Stimulated activated CD8-positive, alpha-beta memory T cell treated with anti-CD3 and anti-CD28 coated beads, Interleukin-15, amount 100 ng/mL, for 1 hour (primary cell): ENCODE measurements around the gene EIF3L.

Experiments used
- DNase-seq: peaks from one replicate; pipeline ENCODE4 v3.0.0-alpha.2; 2020; ENCODE audit warnings: low read depth

The EIF3L gene

DNA sequence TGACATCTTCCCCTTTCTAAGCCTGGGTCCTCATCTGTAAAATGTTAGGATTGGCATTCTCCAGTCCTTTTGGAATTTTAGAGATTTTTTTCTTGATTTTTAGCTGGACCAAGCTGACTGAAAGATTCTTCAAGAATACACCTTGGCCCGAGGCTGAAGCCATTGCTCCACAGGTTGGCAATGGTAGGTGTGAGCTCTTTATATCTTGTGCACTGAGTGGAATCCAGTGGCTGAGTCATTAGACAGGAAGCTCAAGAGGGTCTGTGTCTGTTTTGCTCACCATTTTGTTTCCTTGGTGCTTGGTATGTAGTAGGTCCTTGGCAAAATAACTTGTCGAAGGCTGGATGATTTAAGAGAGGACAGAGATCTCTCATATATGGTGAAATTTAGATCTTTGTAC lies 6.2 kb downstream of the EIF3L start:
- no peak for DNase-seq

DNA sequence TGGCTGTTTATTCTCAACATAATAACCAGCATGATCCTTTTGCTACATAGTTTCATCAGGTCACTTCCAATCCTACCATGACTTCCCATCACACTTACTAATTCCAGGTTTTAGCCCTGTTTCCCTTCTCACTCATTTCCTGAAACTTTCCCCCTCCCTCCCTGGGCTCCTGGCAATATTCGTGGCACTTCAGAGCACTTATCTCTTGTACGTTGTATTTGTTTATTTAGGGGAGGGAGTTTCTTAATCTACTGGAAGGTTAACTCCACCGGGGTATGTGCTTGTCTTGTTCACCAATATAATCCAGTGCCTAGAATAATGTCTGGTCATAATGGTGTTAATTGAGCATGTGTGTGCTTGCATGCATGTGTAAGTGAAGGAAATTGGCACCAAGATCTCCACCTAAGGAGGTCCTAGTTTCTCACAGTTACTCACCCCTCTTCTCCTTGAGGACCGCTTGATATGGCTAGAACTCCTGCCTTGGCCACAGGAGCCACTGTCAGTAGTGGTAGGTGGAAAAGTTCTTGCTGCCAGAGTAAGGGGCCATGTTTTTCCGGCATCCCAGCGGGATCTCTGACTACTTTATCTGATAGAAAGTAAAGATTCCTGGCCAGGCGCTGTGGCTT lies 11.7 kb downstream of the EIF3L start:
- no peak for DNase-seq

DNA sequence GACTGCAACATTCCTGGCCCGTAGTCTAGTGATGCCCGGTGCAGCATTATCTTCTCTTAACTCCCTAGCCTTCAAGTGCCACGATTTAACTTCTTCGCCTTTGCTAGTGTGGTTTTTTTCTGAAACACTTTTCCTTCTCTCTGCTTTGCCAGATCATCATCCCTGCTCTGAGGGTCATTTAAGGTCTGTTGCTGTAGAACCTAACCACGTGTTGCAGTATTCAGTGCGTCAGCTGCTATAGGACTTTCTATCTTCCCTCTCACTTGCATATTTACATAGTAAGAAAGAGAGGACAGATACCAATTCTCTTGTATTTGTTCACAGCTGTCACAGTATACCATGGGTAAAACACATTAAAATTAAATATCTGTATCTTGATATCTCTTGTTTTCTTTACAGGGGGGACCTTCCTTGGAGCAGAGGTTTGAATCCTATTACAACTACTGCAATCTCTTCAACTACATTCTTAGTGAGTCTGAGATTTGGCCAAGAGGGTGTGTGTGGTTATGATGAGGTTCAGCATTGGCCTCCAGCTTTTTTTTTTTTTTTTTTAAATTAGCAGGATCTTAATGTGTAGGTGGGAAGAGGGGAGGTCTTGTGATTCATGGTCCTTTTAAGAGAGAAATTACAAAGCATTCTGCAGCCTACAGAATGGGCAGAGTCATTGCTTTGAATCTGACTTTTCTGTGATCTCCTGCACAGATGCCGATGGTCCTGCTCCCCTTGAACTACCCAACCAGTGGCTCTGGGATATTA lies 13.5 kb downstream of the EIF3L start:
- DNase-seq: no peak

DNA sequence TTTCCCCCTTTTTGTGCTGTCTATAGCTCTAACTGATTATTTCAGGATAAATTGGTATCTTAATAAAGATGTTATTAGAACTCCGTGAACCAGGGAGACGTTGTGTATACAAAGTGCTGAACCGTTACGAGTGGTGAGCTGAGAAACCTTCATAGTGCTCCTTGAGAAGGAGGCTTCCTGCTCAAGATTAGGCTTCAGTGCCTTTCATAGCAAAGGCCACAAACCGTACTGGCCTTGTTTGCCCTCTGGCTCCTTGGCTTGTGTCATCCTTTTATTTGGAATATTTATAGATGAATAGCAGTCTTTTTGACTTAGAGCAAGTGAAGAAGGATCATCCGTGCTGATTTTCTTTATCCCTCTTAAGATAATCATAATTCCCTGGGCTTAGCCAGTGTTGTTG lies 16.3 kb downstream of the EIF3L start:
- no peak for DNase-seq

DNA sequence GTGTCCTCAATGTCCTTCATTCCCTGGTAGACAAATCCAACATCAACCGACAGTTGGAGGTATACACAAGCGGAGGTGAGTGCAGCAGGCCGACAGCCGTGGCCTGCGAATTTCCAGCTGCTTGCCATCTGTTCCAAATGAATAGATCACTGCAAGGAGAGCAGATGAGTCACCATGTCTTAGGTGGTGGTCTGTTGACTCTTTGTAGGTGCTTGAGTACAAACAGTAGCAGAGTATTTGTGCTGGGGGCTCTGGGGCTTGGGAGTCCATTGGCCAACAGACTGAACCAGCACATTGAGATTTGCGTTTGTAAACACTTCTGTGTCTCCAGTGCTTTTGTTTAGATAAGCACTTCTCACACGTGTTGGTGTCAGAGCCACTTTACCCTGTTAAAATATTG lies 21.1 kb downstream of the EIF3L start:
- DNase-seq: no peak

DNA sequence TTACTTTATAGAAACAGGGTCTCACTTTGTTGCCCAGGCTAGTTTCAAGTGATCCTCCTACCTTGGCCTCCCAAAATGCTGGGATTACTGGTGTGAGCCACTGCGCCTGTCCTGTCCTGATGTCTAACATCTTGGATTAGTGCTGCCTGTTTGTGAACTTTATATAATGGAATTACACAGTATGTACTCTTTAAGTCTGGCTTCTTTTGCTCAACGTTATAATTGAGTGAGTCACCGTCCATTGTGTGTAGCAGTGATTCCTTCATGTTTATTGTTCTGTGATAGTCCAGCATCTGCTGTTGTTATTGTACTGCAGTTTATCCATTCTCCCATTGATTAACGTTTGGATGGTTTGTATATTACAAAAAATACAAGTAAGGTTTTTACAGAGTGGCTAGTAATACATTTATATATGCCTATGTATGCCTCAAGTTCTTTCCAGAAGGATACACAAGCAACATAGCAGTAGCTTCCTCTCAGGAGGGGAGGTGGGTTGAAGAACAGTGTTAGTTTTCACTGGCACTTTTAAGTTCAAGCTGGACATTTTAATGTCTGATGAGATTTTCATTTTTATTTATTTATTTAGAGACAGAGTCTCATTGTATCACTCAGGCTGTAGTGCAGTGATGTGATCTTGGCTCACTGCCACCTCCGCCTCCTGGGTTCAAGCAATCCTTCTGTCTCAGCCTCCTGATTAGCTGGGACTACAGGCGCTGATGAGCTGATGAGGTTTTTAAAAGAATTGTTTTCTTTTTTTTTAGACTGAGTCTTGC lies 31.6 kb downstream of the EIF3L start:
- no peak for DNase-seq

DNA sequence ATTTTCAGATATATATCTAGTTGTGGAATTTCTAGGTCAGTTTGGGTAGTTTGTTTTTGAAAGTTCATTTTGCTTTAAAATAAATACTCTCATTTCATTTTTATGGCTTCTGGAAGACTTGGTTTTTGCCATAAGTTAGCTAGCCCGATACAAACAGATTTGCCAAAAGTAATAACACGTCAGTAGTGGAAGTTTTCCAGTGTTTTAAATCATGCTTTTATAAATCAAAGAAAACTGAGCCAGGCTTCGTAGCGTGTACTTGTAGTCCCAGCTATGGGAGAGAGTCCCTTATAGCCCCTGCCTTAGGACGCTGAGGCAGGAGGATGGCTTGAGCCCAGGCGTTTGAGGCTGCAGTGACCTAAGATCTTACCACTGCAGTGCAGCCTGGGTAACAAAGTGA lies 35.2 kb downstream of the EIF3L start:
- no peak for DNase-seq

DNA sequence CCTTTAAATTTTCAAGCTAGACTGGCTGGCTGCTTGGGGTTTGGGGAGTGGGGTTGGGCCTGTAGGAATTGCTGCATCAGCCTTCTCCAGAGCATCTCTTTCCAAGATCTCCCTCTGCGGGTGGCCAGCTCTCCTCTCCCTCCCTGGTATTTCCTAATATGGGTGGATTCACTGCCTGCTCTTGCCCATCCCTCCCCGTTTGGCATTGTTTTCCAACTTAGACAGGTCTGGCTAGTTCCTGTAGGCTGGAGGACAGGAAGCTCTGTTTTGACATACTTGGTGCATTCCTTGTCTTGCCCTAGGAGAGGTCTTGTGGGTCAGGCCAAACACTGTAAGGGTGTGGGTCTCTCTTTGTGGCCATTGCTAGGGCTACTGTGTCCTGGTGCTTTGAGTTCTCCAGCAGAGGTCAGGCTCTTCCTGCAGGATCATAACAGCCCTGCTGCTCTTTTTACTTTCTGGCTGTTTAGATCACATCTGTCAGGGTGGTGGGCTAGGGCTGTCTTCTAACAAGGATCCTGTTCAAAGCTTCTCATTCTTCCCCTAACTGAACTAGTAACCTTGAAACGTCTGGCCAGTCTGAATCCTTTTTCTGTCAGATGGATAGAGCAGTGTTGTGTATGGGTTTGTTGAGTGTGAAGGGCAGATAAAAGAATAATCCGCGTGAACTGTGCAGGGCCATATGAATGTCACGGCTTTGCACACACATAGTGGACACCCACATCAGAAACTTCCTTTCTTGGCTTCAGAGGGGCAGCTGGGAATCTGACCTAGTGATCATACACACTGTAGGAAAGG lies 38.6 kb downstream of the EIF3L start:
- DNase-seq: no peak

DNA sequence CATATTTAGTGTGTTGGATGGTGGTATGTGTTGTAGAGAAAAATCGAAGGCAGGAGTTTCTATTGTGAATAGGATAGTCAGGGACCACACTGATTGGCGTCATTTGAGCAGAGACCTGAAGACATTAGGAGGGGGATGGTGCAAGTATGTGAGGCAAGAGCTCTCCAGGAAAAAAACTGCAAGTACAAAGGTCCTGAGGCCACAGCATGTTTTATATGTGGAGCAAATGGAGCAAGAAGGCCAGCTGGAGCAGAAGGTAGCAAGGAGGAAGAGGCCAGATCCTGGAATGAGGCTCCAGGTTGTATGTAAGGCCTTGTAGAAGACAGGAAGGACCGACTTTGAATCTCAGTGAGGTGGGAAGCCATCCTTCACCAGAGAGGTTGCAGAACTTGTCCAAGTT lies 42.7 kb downstream of the EIF3L start:
- no peak for DNase-seq

DNA sequence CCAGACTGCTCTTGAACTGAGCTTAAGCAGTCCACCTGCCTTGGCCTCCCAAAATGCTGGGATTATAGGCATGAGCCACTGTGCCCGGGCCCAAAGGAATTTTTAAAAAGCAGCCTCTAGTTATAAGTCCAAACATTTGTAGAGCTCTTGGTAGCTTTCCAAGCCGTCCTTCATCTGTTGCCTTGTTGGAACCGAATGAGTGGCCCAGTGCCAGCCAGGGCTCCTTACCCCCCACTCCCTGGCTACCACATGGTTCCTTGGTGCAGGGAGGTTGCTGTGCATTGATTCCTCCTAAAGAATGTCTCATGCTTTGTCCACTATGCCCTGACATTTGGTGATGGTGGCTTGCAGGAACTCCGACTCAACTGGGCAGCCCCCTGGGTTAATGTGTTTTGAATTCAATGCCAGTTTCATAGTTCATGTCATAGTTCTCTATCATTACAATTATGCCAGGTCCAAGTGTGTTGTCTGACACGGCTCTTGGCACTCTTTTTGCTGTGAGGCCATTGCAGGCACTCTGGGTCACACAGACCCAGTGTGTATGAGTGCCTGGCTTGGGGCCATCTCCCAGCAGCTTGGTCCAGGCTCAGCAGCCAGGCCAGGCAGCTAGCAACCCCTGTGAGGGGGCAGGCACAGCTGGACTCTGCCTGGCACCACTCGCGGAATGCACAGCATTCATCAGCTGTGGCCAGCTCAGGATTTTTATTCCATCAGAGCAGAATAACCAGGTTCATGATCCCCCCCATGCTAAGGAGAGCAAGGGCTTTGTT lies 43.5 kb downstream of the EIF3L start:
- DNase-seq: no peak

DNA sequence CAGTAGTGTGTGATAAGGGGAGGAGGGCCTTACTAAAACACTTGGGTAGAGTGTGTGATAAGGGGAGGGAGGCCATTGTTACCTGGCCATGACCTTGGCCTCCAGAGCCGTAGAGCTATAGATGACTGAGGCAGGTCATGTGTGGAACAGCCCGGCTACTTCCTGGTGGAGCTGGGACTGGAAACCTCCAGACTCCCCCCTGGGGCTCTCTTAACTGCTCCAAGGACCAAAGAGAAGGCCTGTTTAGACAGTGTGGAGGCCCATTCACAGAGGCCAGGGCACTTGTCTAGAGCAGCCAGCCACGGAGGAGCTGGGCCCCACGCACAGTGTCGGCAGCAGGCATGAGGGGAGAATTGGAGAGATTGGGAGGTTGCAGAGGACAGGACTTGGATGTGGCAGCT lies 44.4 kb downstream of the EIF3L start:
- no peak for DNase-seq

DNA sequence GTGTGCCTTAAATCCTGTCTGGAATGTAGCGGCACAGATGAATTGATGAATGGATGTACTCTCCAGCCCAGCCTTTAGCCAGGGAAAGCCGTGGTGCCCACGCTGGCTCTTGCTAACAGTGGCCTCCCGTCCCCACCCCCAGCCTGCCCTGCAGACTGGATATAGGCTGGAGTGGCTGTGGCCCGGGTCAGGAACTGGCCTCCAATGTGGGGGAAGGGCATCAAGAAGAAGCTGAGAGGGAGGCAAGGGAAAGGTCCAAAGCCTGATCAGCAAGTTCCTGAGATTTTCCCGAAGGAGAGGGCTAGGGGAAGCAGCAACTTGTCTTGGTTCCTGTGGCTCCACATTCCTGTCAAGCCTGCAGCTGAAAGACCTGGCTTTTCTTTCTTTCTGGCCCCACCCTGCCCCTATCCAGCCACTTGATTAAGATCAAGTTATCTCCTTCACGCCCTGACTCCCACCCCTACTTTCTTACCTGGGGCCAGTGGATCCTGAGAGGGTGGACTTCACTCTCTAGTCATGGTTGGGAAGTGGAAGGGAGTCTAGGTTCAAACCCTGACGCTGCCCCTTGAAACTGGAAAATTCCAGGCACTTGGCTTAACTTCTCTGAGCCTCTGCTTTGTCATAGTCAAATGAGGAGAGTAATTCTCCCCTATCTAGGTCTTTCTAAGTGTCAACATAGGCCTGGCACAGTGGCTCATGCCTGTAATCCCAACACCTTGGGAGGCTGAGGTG lies 45.9 kb downstream of the EIF3L start:
- no peak for DNase-seq

DNA sequence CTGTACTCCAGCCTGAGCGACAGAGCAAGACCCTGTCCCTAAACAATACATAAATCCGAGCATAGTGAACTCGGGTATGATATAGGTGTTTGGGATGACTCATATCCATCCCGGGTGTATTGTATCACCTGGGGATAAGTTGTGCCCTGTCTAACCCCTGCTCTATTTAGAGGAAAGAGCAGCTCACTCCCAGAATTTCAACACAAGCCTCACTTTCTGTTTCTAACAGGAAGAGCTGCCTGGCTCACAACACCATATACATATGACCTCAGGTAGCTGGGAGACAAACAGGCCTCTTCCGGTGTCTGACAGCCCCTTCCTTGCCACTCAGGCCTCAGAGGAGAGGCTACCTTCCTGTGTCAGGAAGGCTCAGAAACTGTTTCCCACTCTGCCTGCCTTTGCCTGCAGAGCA lies 47.0 kb downstream of the EIF3L start:
- DNase-seq: no peak

DNA sequence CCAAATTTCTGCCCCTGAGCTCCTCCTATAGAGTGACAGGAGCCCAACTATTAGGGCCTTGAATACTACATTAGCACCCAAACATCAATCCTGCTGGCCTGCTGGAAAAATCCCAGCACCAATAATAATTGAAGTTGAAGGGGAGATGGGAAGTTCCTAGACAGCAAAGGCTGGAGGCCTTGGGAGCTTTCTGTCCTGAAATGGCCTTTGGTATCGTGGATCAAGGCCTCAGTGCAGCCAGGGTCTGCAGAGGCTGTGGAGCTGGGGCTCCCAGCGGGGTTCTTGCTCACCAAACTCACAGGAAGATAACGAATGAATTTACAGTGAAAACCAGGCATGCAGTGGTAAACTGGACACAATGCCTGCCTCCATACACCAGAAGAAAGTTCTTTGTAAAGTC lies 47.7 kb downstream of the EIF3L start:
- no peak for DNase-seq

DNA sequence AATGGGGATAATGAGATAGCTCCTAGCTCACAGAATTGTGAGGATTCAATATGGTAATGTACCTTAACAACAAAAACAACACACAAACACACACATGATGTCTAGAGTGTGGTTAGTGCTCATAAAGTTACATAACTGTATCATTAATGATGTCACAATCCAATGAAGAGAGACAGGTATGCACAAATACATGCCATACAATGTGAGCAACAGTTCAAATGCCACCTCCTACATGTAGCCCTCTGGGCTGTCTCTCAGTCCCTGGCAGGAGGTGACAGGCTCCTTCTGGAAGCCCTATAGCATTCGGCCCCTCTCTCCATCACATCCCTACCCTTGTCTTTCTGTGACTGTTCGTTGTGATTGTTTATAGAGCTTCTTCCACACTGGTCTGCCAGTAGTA lies 48.6 kb downstream of the EIF3L start:
- no peak for DNase-seq

DNA sequence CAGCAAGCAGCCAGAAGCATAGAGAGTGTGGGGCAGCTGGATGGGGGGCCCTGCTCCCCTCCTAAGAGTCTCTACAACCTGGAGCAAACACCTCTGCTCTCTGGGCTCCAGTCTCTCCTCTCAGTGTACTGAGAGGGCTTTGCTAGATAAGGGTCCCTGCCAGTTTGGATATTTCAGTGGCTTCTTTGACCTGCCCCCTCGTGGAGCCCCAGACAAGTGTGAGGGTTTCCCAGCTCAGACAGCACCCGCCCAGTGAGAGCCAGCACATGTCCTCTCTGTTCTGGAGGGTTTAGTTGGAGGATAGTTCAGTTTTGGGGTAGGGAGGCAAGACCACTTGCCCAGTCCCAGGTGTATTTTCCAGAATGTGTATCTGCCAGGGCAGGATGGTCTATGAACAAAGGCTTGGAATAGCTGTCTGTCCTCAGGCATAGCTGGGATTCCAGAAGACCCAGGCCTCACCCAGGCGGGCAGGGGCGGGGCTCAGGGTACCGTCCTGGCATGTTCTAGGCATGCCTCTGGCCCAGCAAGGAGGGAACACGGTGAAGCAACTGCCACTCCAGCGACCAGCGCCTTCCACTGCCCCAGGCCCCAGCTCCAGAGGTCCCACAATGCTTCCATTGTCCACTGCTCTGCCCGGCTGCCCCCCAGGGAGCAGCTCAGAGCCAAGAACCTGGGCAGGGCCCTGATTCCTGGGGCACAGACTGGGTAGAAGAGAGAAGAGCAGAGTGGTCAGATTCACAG lies 49.4 kb downstream of the EIF3L start:
- no peak for DNase-seq

DNA sequence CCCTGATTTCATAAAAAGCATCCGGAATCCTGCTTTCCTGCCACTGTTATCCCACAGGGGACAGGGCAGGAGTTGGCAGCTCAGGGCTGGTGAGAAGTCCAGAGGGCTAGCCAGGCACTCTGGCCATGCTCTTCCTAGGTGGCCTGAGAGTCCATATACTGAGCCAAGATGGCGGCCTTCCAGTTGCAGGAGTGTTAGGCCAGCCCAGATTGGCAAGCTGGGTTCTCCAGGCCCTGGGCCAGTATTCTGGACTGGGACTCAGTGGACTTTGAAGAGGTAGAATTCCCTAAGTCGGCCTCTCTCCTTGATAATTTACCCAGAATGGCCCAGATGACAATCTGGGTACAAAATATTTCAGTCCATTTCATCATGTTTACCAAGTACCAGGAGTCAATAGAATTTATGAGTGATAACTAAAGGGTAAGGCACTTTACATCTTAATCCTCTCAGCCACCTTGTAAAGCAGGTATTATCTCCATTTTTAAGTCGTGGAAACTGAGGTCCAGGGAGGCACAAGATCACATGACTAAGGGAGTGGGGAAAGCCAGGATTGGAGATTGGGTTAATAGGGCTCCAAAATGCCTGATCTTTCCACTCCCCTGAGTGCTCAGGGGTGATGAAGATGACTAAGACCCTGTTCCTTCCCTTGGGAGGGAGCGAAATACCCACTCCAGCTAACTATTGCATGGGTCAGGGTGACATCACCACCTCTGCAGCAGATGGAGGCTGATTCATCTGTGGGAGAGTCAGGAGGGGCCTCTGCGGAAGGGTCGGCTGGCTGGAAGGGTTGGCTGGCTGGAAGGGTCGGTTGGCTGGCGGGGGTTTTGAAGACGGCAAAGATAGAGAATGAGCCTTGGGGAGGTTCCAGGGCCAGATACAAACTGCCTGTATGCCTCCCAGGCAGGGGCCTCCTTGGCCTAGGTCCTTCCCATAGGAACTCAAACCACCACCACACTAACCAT lies 55.6 kb downstream of the EIF3L start:
- no peak for DNase-seq

DNA sequence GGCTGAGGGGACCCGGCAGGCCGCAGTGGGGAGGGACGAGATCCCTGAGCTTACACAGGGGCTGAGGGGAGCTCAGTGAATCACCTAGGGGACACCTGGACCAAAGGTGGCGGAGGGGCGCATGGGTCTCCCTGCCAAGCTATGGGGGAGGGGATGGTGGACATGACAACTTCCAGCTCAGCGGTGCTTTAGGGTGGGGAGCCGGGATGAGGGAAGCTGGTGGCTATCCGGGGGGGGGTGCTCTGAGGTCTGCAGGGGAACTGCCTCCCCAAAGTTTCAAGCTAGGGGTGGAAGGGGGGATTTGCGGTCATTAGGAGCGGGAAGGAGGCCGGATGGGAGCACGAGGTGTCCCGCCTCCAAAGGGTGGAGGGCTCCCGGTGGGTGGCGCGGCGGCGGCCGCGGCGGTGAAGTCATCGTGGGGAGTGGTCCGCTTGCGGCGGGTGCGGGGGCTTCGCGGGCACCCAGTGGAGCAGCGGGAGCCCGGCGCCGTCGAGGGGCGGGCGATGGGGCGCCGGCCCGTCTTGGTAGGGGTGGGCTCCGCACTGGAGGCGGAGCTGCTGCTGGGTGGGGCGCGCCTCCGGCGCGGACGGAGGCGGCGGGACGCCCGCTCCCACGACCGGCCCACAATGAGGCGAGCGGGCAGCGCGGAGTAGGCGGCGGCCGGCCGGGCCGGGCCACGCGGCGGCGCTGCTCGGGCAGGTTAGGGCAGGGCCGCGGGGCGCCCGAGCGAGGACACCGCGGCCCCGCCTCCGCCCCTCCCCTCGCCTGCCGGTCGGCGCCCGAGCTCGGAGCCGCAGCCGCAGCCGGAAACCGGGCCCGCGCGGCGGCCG lies 56.5 kb downstream of the EIF3L start, which contains the start of gene MICALL1:
TSS of gene MICALL1 (plus strand) at position 764 of the 830 bp plus-strand sequence. CDS start 126 bp downstream, outside the sequence.
- DNase-seq: no peak
